Activated T-cell treated with anti-CD3 and anti-CD28 coated beads for 24 hours (primary cell): ENCODE measurements around the gene NOX1.
"Not testable (repeated sequence)": the region's sequence is repeated elsewhere in the genome, so short reads cannot be mapped to it uniquely, and the experiment has no call there.

Source experiments
- DNase-seq: peaks from one replicate; pipeline ENCODE4 v3.0.0-alpha.2; 2020; ENCODE audit warnings: low read depth

Gene NOX1

GRCh38 chrX:100819534-100819836, 54.7 kb downstream of the NOX1 start:
- DNase-seq = no peak

- no peak for DNase-seq
These were observed 56.8 kb downstream of the NOX1 start for GRCh38 chrX:100817340-100817739.

DNA sequence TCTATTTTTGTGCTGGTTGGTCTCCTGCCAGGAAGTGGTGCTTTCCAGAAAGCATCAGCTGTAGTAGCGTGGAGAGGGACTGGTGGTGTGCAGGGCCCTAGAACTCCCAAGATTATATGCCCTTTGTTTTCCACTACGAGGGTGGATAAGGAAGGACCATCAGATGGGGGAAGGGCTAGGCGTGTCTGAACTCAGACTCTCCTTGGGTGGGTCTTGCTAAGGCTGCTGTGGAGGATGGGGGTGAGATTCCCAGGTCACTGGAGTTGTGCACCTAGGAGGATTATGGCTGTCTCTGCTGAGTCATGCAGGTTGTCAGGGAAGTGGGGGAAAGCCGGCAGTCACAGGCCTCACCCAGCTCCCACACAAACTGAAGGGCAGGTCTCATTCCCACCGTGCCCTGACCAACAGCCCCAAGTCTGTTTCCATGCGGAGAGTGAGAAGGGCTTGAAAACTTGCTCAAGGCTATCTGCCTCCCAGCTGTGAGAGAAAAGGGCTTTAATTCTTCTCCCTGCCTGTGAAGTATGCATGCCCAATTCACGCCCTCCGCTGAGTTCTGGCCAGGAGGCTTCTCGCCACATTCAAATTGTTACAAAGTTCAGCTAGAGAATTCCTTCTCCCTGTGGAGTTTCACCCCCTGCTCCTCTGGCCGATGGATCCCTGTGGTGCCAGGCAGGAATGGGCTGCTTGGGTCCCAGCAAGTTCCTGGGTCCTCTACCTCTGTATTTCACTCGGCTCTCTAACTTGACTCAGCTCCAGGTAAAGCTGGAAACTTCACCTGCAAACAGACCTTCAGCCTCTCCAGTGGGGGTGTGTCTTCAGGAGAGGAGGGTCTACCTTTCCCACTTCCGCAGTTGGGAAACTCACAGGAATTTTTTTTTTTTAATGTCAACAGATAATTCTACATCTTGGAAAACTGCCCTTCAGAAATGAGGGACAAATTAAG, 61.7 kb downstream of the NOX1 start:
- no peak for DNase-seq

GRCh38 chrX:100808265-100808664, 65.9 kb downstream of the NOX1 start:
- DNase-seq = not testable (repeated sequence)

GRCh38 chrX:100804780-100805179, 69.4 kb downstream of the NOX1 start:
- DNase-seq = no peak

DNA sequence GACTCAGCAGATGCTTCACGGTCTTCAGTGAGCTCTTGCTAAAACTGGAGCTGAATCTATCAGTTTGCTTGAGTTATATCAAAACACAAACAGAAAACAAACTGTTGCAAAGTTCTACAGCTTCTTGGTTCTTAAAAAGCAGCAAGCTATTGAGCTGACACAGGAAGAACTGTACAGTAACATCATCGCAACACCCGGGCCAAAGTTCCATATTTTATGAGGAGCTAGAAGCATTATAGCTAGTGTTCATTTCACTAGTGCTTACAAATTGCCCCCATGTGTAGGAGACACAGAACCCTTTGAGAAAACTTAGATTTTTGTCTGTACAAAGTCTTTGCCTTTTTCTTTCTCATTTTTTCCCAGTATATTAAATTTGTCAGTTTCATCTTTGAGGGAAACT, 71.3 kb downstream of the NOX1 start:
- DNase-seq = no peak

GRCh38 chrX:100798484-100799214, 75.5 kb downstream of the NOX1 start:
- DNase-seq = no peak

DNA sequence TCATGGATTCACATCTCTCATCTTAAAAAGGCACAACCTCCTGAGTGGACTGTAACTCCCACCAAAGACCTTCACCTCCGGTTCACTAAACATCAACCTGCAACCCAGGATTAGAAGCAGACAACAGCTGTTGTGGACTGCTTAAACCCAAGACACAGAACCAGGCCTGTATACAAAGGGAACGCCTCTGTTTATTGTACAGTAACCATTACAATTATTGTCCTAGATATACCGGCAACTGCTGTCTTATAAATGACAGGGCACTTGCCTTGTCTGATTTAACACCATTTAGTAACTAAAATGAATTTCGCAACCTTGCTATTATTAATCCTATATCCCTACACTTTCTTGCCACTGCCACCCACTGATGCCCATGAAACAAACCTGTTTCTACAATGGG, 76.8 kb downstream of the NOX1 start:
- DNase-seq = no peak

DNA sequence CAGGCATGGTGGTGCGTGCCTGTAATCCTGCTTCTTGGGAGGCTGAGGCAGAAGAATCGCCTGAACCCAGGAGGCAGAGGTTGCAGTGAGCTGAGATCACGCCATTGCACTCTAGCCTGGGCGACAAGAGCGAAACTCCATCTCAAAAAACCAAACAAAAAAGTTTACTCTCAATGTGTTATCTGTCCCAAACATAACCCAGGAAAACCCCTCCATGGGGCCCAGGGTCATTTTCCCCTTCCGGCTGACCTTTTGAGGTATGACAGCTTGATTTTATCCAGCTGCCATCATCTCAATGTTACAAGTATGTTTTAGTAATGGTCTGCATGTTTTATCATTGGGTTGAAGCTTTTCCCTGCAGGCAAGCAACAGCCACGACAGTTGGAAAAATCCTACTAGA, 77.8 kb downstream of the NOX1 start:
- not testable (repeated sequence) for DNase-seq
